ENCODE data around the gene F12. TPM values are rescaled to one million over a fixed set of nuclear protein-coding genes. Genes with fewer than 3 reads are reported as not detected.
A peak's percentile ranks its signal among the peaks of the same experiment; 100 is the strongest.

F12 gene
- total RNA-seq, 5 donors from 2014 or later (not counting 1 experiment from before 2014, with no cell fraction given) = 0.28 to 0.98 (median 0.42) TPM; not detected in 1

GRCh38 chr5:177396807-177397206, 12.6 kb downstream of the F12 start:
- H3K27ac ChIP-seq (ENCODE audit: low read length) = no peak overlapping the region
- CTCF ChIA-PET = no interaction called here
- POLR2A ChIA-PET = no interaction called here

GRCh38 chr5:177396078-177396477, 13.3 kb downstream of the F12 start:
- POLR2A ChIA-PET = no interaction called here
- Histone ChIP-seq H3K27me3 (replicated peaks in 1 of 2; ENCODE audit: control insufficient read depth in 2 of 2, extremely low read depth in 1 of 2, insufficient read depth in 2 of 2, low read length in 1 of 2) (peaks cover 0 to 1% of the 10 kb centered on the region in 2 experiments), H3K9me3 (no peaks in the 10 kb centered on the region), H3K4me3 (ENCODE audit: control insufficient read depth in 1 of 2, extremely low read depth in 1 of 2, low read length in 1 of 2) (no peak overlapping the region), H3K36me3 (ENCODE audit: control insufficient read depth in 2 of 2, extremely low read depth in 1 of 2, insufficient read depth in 1 of 2, low read length in 1 of 2) (no peaks in the 10 kb centered on the region), H3K27ac (ENCODE audit: low read length) (no peak overlapping the region), H3K4me1 (ENCODE audit: control insufficient read depth in 1 of 2, extremely low read depth in 1 of 2, insufficient read depth in 2 of 2, low read length in 2 of 2) (peaks cover 0 to 4% of the 10 kb centered on the region in 2 experiments)
- no peaks in the 10 kb centered on the region for H3K36me3 Mint-ChIP-seq
- no peak for ATAC-seq (replicated peaks in 1 of 4)
- no peaks in the 10 kb centered on the region for H3K9me3 Mint-ChIP-seq
- DNase-seq = no peak
- H3K4me1 Mint-ChIP-seq = peaks cover 4 to 6% (median 5%) of the 10 kb centered on the region in 3 donors
- H3K27me3 Mint-ChIP-seq = no peaks in the 10 kb centered on the region
- WGBS (ENCODE audit: insufficient coverage) = 91% methylated on average over 5 of the region's 8 CpGs
- no peak overlapping the region for H3K4me3 Mint-ChIP-seq
- CTCF ChIA-PET = interaction anchor here in 1 of 2 donors (0.6 kb wide), 1 partner anchor 67 kb away, joined by 6 read pairs; no protein-coding TSS in a partner anchor
- no peak overlapping the region for H3K27ac Mint-ChIP-seq

More at GRCh38 chr5:177396807-177397206, 12.6 kb downstream of the F12 start:
- H3K36me3 ChIP-seq (ENCODE audit: control insufficient read depth in 2 of 2, extremely low read depth in 1 of 2, insufficient read depth in 1 of 2, low read length in 1 of 2) = no peaks in the 10 kb centered on the region
- no peaks in the 10 kb centered on the region for H3K4me1 ChIP-seq (ENCODE audit: control insufficient read depth in 1 of 2, extremely low read depth in 1 of 2, insufficient read depth in 2 of 2, low read length in 2 of 2)
- Mint-ChIP-seq H3K27me3 (no peaks in the 10 kb centered on the region), H3K4me1 (peaks cover 0 to 6% (median 0%) of the 10 kb centered on the region in 3 donors), H3K9me3 (no peaks in the 10 kb centered on the region), H3K4me3 (no peak overlapping the region), H3K36me3 (no peaks in the 10 kb centered on the region), H3K27ac (peak overlapping the region in 1 of 2 donors; percentile 48)
- ATAC-seq (replicated peaks in 1 of 4) = no peak
- no peak overlapping the region for H3K4me3 ChIP-seq (ENCODE audit: control insufficient read depth in 1 of 2, extremely low read depth in 1 of 2, low read length in 1 of 2)
- peaks cover 0 to 4% of the 10 kb centered on the region in 2 experiments for H3K27me3 ChIP-seq (replicated peaks in 1 of 2; ENCODE audit: control insufficient read depth in 2 of 2, extremely low read depth in 1 of 2, insufficient read depth in 2 of 2, low read length in 1 of 2)
- no peaks in the 10 kb centered on the region for H3K9me3 ChIP-seq
- DNase-seq = no peak
- WGBS (ENCODE audit: insufficient coverage) = 84% methylated on average over 7 of the region's 10 CpGs

GRCh38 chr5:177393990-177394389, 15.4 kb downstream of the F12 start:
- Mint-ChIP-seq H3K9me3 (no peaks in the 10 kb centered on the region), H3K27ac (no peak overlapping the region), H3K27me3 (no peaks in the 10 kb centered on the region), H3K4me1 (peaks cover 25 to 27% (median 25%) of the 10 kb centered on the region in 3 donors), H3K36me3 (no peaks in the 10 kb centered on the region), H3K4me3 (no peak overlapping the region)
- CTCF ChIA-PET = interaction anchor here in 1 of 2 donors (0.5 to 2.8 kb wide), 2 partner anchors 9 to 667 kb away, joined by 3 to 12 read pairs; no protein-coding TSS in a partner anchor
- Histone ChIP-seq H3K27me3 (replicated peaks in 1 of 2; ENCODE audit: control insufficient read depth in 2 of 2, extremely low read depth in 1 of 2, insufficient read depth in 2 of 2, low read length in 1 of 2) (no peaks in the 10 kb centered on the region), H3K9me3 (no peaks in the 10 kb centered on the region), H3K4me1 (ENCODE audit: control insufficient read depth in 1 of 2, extremely low read depth in 1 of 2, insufficient read depth in 2 of 2, low read length in 2 of 2) (peaks cover 13 to 25% of the 10 kb centered on the region in 2 experiments), H3K4me3 (ENCODE audit: control insufficient read depth in 1 of 2, extremely low read depth in 1 of 2, low read length in 1 of 2) (no peak overlapping the region), H3K27ac (ENCODE audit: low read length) (no peak overlapping the region), H3K36me3 (ENCODE audit: control insufficient read depth in 2 of 2, extremely low read depth in 1 of 2, insufficient read depth in 1 of 2, low read length in 1 of 2) (no peaks in the 10 kb centered on the region)
- no peak for DNase-seq
- ATAC-seq (replicated peaks in 1 of 4) = no peak
- POLR2A ChIA-PET = no interaction called here
- 96% methylated on average over 5 of the region's 5 CpGs for WGBS (ENCODE audit: insufficient coverage)

GRCh38 chr5:177393206-177393765, 16.1 kb downstream of the F12 start:
- CTCF ChIA-PET = interaction anchor here (0.5 to 2.8 kb wide), 4 partner anchors 10 to 668 kb away, joined by 3 to 12 read pairs (median 3); no protein-coding TSS in a partner anchor
- WGBS (ENCODE audit: insufficient coverage) = 70% methylated on average over 1 of the region's 1 CpG
- Histone ChIP-seq H3K27me3 (replicated peaks in 1 of 2; ENCODE audit: control insufficient read depth in 2 of 2, extremely low read depth in 1 of 2, insufficient read depth in 2 of 2, low read length in 1 of 2) (no peaks in the 10 kb centered on the region), H3K4me1 (ENCODE audit: control insufficient read depth in 1 of 2, extremely low read depth in 1 of 2, insufficient read depth in 2 of 2, low read length in 2 of 2) (peaks cover 19 to 32% of the 10 kb centered on the region in 2 experiments), H3K36me3 (ENCODE audit: control insufficient read depth in 2 of 2, extremely low read depth in 1 of 2, insufficient read depth in 1 of 2, low read length in 1 of 2) (no peaks in the 10 kb centered on the region), H3K4me3 (ENCODE audit: control insufficient read depth in 1 of 2, extremely low read depth in 1 of 2, low read length in 1 of 2) (no peak overlapping the region), H3K9me3 (no peaks in the 10 kb centered on the region), H3K27ac (ENCODE audit: low read length) (no peak overlapping the region)
- Mint-ChIP-seq H3K36me3 (no peaks in the 10 kb centered on the region), H3K27ac (peak overlapping the region in 1 of 2 donors; percentile 9), H3K27me3 (no peaks in the 10 kb centered on the region), H3K4me1 (peaks cover 32 to 34% (median 33%) of the 10 kb centered on the region in 3 donors), H3K9me3 (no peaks in the 10 kb centered on the region), H3K4me3 (no peak overlapping the region)
- ATAC-seq (replicated peaks in 1 of 4) (no peak), DNase-seq (no peak)
- POLR2A ChIA-PET = interaction anchor here in 1 of 2 donors (0.6 kb wide), 1 partner anchor 173 kb away, joined by 9 read pairs; no protein-coding TSS in a partner anchor

- no peak overlapping the region for H3K4me3 ChIP-seq (ENCODE audit: control insufficient read depth in 1 of 2, extremely low read depth in 1 of 2, low read length in 1 of 2)
- Mint-ChIP-seq H3K9me3 (no peaks in the 10 kb centered on the region), H3K36me3 (no peaks in the 10 kb centered on the region), H3K27ac (no peak overlapping the region), H3K27me3 (no peaks in the 10 kb centered on the region), H3K4me3 (no peak overlapping the region), H3K4me1 (peaks cover 35 to 37% (median 37%) of the 10 kb centered on the region in 3 donors)
- WGBS (ENCODE audit: insufficient coverage) = no CpG with 5 or more reads among the region's 5 CpGs
- no peak overlapping the region for H3K27ac ChIP-seq (ENCODE audit: low read length)
- H3K36me3 ChIP-seq (ENCODE audit: control insufficient read depth in 2 of 2, extremely low read depth in 1 of 2, insufficient read depth in 1 of 2, low read length in 1 of 2) = no peaks in the 10 kb centered on the region
- H3K9me3 ChIP-seq = no peaks in the 10 kb centered on the region
- H3K4me1 ChIP-seq (ENCODE audit: control insufficient read depth in 1 of 2, extremely low read depth in 1 of 2, insufficient read depth in 2 of 2, low read length in 2 of 2) = peaks cover 19 to 37% of the 10 kb centered on the region in 2 experiments
- ChIA-PET CTCF (interaction anchor here in 1 of 2 donors (0.7 to 1.2 kb wide), 3 partner anchors 45 to 743 kb away, joined by 3 read pairs; no protein-coding TSS in a partner anchor), POLR2A (interaction anchor here in 1 of 2 donors (0.6 kb wide), 1 partner anchor 172 kb away, joined by 9 read pairs; no protein-coding TSS in a partner anchor)
- no peak for DNase-seq
- ATAC-seq (replicated peaks in 1 of 4) = no peak
- no peaks in the 10 kb centered on the region for H3K27me3 ChIP-seq (replicated peaks in 1 of 2; ENCODE audit: control insufficient read depth in 2 of 2, extremely low read depth in 1 of 2, insufficient read depth in 2 of 2, low read length in 1 of 2)
Observed at GRCh38 chr5:177392765-177393164, 16.6 kb downstream of the F12 start.

- H3K9me3 Mint-ChIP-seq = no peaks in the 10 kb centered on the region
- WGBS (ENCODE audit: insufficient coverage) = 50% methylated on average over 4 of the region's 13 CpGs
- Histone ChIP-seq H3K4me1 (ENCODE audit: control insufficient read depth in 1 of 2, extremely low read depth in 1 of 2, insufficient read depth in 2 of 2, low read length in 2 of 2) (peaks cover 19 to 54% of the 10 kb centered on the region in 2 experiments), H3K27ac (ENCODE audit: low read length) (peak overlapping the region; percentile 89), H3K27me3 (replicated peaks in 1 of 2; ENCODE audit: control insufficient read depth in 2 of 2, extremely low read depth in 1 of 2, insufficient read depth in 2 of 2, low read length in 1 of 2) (no peaks in the 10 kb centered on the region), H3K9me3 (no peaks in the 10 kb centered on the region), H3K4me3 (ENCODE audit: control insufficient read depth in 1 of 2, extremely low read depth in 1 of 2, low read length in 1 of 2) (no peak overlapping the region), H3K36me3 (ENCODE audit: control insufficient read depth in 2 of 2, extremely low read depth in 1 of 2, insufficient read depth in 1 of 2, low read length in 1 of 2) (no peaks in the 10 kb centered on the region)
- POLR2A ChIA-PET = interaction anchor here (0.6 to 2.0 kb wide), 6 partner anchors 18 to 81 kb away, joined by 3 to 5 read pairs (median 3); partner anchors contain the start of gene PRR7 (in 1 of the 2)
- DNase-seq = peak; percentile 77 to 96 (median 84)
- peaks cover 37 to 40% (median 38%) of the 10 kb centered on the region in 3 donors for H3K4me1 Mint-ChIP-seq
- H3K4me3 Mint-ChIP-seq = peak overlapping the region; percentile 25 to 58 (median 46)
- no peaks in the 10 kb centered on the region for H3K36me3 Mint-ChIP-seq
- H3K27ac Mint-ChIP-seq = peak overlapping the region; percentile 89 to 91
- peak; percentile 74 to 85 (median 80) for ATAC-seq (replicated peaks in 1 of 4)
- H3K27me3 Mint-ChIP-seq = no peaks in the 10 kb centered on the region
- CTCF ChIA-PET = interaction anchor here (0.6 to 3.6 kb wide), 38 partner anchors 11 to 255 kb away, joined by 3 to 100 read pairs (median 4); partner anchors contain the start of genes GRK6 (in 1 of the 2), LMAN2 (in 1 of the 2), PDLIM7 (in 1 of the 2) and PRELID1 (in 1 of the 2)
Observed at GRCh38 chr5:177390363-177391300, 18.7 kb downstream of the F12 start.
